PC-9 (cell line): ENCODE measurements around the gene SIM2.

Experiments used
- EZH2 ChIP-seq: fragments of 200-600 bp; sonication (generic); IDR thresholded peaks from 2 replicates; pipeline ENCODE4 v1.8.0; 2017; ENCODE audit warnings: antibody characterized with exemption, low read depth
- TF ChIP-seq, protein P1 (sequence below): fragments of 200-600 bp; sonication (generic); conservative IDR thresholded peaks from 2 replicates; pipeline ENCODE4 v1.6.1; 2017; ENCODE audit warnings: mixed run types, antibody characterized with exemption, mild to moderate bottlenecking, moderate library complexity

- TF ChIP-seq, protein P1, sequence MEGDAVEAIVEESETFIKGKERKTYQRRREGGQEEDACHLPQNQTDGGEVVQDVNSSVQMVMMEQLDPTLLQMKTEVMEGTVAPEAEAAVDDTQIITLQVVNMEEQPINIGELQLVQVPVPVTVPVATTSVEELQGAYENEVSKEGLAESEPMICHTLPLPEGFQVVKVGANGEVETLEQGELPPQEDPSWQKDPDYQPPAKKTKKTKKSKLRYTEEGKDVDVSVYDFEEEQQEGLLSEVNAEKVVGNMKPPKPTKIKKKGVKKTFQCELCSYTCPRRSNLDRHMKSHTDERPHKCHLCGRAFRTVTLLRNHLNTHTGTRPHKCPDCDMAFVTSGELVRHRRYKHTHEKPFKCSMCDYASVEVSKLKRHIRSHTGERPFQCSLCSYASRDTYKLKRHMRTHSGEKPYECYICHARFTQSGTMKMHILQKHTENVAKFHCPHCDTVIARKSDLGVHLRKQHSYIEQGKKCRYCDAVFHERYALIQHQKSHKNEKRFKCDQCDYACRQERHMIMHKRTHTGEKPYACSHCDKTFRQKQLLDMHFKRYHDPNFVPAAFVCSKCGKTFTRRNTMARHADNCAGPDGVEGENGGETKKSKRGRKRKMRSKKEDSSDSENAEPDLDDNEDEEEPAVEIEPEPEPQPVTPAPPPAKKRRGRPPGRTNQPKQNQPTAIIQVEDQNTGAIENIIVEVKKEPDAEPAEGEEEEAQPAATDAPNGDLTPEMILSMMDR: no peak
- TF ChIP-seq EZH2: no peak
Measured at GRCh38 chr21:36700971-36701755, 2.2 kb downstream of the SIM2 start.
